DND-41 (cell line): ENCODE data around the gene CLBA1.

Experiments used
- ATAC-seq: fragments of 200-7000 bp; cut with Tn5 transposase; 3 replicates; pipeline ENCODE4 v1.9.1; 2021; ENCODE audit warnings: low read depth; ENCODE audit not compliant: insufficient read depth
- DNase-seq: peaks from one replicate; pipeline ENCODE4 v3.0.0-alpha.2; 2020
- H2AFZ ChIP-seq: 2 replicates; pipeline ENCODE4 v1.6.0; 2012; ENCODE audit warnings: low read depth, low read length
- H3K27ac ChIP-seq: 2 replicates; pipeline ENCODE4 v1.5.1; 2012; ENCODE audit warnings: low read length, inconsistent platforms
- H3K27me3 ChIP-seq: fragments of 200-600 bp; sonication (generic); 2 replicates; pipeline ENCODE4 v1.6.0; 2012; ENCODE audit warnings: low read length, mild to moderate bottlenecking, inconsistent platforms; ENCODE audit not compliant: insufficient read depth, poor library complexity
- H3K36me3 ChIP-seq: 2 replicates; pipeline ENCODE4 v1.5.1; 2012; ENCODE audit warnings: low read length, inconsistent platforms; ENCODE audit not compliant: insufficient read depth
- H3K4me1 ChIP-seq: 2 replicates; pipeline ENCODE4 v1.5.1; 2012; ENCODE audit warnings: mild to moderate bottlenecking, low read length; ENCODE audit not compliant: insufficient read depth
- H3K4me2 ChIP-seq: 2 replicates; pipeline ENCODE4 v1.6.0; 2012; ENCODE audit warnings: mild to moderate bottlenecking, moderate library complexity, low read length, inconsistent platforms; ENCODE audit not compliant: insufficient read depth
- H3K4me3 ChIP-seq, 2 experiments: fragments of 200-600 bp in 1 of 2; shearing (Covaris generic) in 1 of 2; 2 replicates each; pipeline ENCODE4 v1.5.1; 2012 to 2016; ENCODE audit warnings: inconsistent platforms in 2 of 2, low read length in 2 of 2, mild to moderate bottlenecking in 2 of 2, low read depth in 1 of 2, moderate library complexity in 1 of 2
- H3K79me2 ChIP-seq: 2 replicates; pipeline ENCODE4 v1.6.0; 2012; ENCODE audit warnings: low read length, inconsistent platforms; ENCODE audit not compliant: insufficient read depth
- H3K9ac ChIP-seq: 2 replicates; pipeline ENCODE4 v1.6.0; 2012; ENCODE audit warnings: low read depth, mild to moderate bottlenecking, inconsistent platforms, low read length, moderate library complexity
- H3K9me3 ChIP-seq: 2 replicates; pipeline ENCODE4 v1.5.1; 2012; ENCODE audit warnings: low read length, moderate library complexity, mild to moderate bottlenecking, inconsistent platforms; ENCODE audit not compliant: insufficient read depth, severe bottlenecking
- H4K20me1 ChIP-seq: 2 replicates; pipeline ENCODE4 v1.6.0; 2012; ENCODE audit warnings: low read length; ENCODE audit not compliant: insufficient read depth
- CTCF ChIP-seq: IDR thresholded peaks from 2 replicates; pipeline ENCODE4 v1.5.1; 2012; ENCODE audit warnings: borderline replicate concordance, low read length, moderate library complexity, mild to moderate bottlenecking; ENCODE audit not compliant: poor library complexity, severe bottlenecking; ENCODE audit errors: extremely low read depth
- EZH2 ChIP-seq: IDR thresholded peaks from 3 replicates; pipeline ENCODE4 v1.6.1; 2012; ENCODE audit warnings: borderline replicate concordance, low read depth, mild to moderate bottlenecking, moderate library complexity, low read length, inconsistent platforms; ENCODE audit not compliant: severe bottlenecking

CLBA1 gene

GRCh38 chr14:104978746-104979691 lies 6.6 kb upstream of the CLBA1 start:
- H3K36me3 ChIP-seq, result no peaks in the 10 kb centered on the region
- H3K4me2 ChIP-seq, result no peak overlapping the region
- no peak overlapping the region for H2AFZ ChIP-seq
- H3K4me3 ChIP-seq, result no peak overlapping the region
- no peak for TF ChIP-seq EZH2
- no peak for TF ChIP-seq CTCF
- no peak overlapping the region for H3K27ac ChIP-seq
- ATAC-seq, result no peak
- no peak overlapping the region for H3K9ac ChIP-seq
- H3K27me3 ChIP-seq, result no peaks in the 10 kb centered on the region
- H3K4me1 ChIP-seq, result no peaks in the 10 kb centered on the region; the same call in 1 of the 2 replicates
- DNase-seq, result no peak
- H3K79me2 ChIP-seq, result no peaks in the 10 kb centered on the region
- H3K9me3 ChIP-seq, result no peaks in the 10 kb centered on the region
- peaks cover 3% of the 10 kb centered on the region; the same call in 1 of the 2 replicates for H4K20me1 ChIP-seq

GRCh38 chr14:104979758-104980610 lies 5.6 kb upstream of the CLBA1 start:
- TF ChIP-seq CTCF, result no peak
- no peak for TF ChIP-seq EZH2
- Histone ChIP-seq H3K27ac (no peak overlapping the region), H3K4me3 (no peak overlapping the region), H3K36me3 (no peaks in the 10 kb centered on the region), H3K9me3 (no peaks in the 10 kb centered on the region), H3K27me3 (no peaks in the 10 kb centered on the region), H2AFZ (no peak overlapping the region), H3K79me2 (no peaks in the 10 kb centered on the region), H3K9ac (no peak overlapping the region), H4K20me1 (peaks cover 1% of the 10 kb centered on the region; the same call in 1 of the 2 replicates), H3K4me1 (peaks cover 4% of the 10 kb centered on the region), H3K4me2 (no peak overlapping the region)
- ATAC-seq (no peak), DNase-seq (no peak)

- Histone ChIP-seq H2AFZ (no peak overlapping the region), H3K9me3 (no peaks in the 10 kb centered on the region), H3K27me3 (no peaks in the 10 kb centered on the region), H3K79me2 (no peaks in the 10 kb centered on the region), H3K4me2 (no peak overlapping the region), H3K4me1 (peaks cover 7% of the 10 kb centered on the region), H3K36me3 (no peaks in the 10 kb centered on the region), H3K27ac (no peak overlapping the region), H3K9ac (no peak overlapping the region), H3K4me3 (no peak overlapping the region), H4K20me1 (no peaks in the 10 kb centered on the region)
- ATAC-seq (no peak), DNase-seq (no peak)
- TF ChIP-seq CTCF (no peak), EZH2 (no peak)
These were observed 4.7 kb upstream of the CLBA1 start for GRCh38 chr14:104980611-104981531.
